ENCODE data around the gene IPCEF1.
"Not testable (repeated sequence)": the region's sequence is repeated elsewhere in the genome, so short reads cannot be mapped to it uniquely, and the experiment has no call there.

IPCEF1 gene

DNA sequence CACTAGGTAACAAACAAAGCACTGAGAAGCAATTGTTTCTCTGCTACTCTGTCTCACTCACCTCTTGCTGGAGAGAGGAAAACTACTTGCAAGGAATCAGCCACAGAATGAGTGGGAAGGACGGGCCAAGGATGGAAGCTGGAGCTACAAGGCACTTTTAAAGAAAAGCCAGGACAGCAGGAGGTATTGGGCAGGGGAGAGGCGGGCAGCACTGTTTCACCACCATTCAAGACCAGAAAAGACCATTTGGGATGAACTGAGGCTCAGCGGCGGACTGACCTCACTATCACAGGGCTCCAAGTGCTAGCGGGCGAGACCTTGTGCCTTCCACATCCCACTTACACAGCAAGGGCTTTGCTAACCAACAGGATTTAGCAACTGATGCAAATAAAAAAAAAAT lies 137.4 kb downstream of the IPCEF1 start:
- DNase-seq (ENCODE audit: low read depth) = no peak

DNA sequence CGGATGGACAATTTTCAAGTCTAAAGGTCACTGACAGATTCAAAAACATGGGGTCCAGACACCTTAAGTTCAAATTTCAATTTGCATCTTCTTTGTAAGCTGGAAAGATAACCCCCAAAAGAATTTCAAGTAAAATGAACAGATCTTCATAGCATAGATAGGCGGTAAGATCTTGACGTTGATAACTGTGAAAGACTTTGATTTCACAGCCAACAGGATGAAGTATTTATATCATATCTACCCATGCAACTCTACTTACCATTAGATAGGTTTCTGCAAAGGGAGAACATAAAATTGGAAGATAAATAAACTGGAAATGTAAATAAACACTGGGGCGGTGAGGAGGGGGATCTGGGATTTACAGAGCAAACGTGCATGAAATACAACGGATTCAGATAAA lies 137.8 kb downstream of the IPCEF1 start:
- no peak for DNase-seq (ENCODE audit: low read depth)

DNA sequence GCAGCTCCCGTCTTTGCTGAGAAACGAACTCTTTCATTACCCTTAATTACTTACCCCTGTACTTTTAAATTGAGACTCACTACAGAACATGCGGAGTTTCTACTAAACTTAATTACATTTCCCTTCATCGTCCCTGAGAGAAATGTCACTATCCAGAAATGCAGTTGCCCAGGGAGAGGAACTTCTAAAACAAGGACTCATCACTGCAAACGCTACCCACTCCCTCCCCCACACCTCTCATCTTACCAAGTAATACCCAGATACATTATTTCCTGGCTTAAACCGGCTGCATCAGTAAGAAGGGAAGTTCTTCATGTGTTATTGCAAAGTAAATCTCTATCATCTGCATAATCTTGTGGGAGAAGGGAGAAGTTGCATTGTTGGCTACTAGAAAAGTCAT lies 138.3 kb downstream of the IPCEF1 start:
- DNase-seq (ENCODE audit: low read depth) = no peak

DNA sequence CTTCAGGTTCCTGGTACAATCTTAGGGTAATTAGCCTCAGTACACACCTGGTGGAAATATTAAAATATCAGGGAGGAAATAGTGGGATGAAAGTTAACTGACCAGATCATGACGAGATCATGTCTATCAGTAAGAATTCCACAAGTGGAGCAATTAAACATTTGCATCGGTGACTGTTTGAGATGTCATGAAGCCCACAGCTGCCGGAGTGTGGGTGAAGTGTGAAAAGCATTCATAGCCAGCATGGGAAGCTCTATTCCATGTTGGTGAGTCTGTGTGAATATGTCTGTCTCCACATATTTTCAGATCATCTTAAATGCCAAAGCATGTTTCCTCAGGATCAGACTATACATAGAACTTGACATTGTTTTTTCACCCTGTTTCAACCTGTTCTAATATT lies 142.8 kb downstream of the IPCEF1 start:
- DNase-seq (ENCODE audit: low read depth) = no peak

DNA sequence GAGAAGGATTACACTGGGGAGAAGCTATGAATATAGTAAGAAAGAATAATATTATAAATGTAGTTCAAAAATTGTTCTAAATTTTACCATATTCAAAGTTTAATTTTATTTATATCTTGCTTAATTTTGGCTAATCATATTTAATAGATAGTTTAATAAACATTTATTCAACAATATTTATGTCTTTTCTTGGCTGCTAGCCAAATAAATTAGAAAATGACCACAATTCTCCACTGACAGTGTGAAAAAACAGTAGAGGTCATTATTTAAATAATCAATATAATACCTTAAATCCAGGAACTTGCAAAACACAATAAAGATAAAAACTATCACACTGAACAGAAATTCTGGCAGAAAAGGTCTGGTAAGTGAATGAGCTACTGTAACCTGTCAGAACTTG lies 145.9 kb downstream of the IPCEF1 start:
- no peak for DNase-seq (ENCODE audit: low read depth)

DNA sequence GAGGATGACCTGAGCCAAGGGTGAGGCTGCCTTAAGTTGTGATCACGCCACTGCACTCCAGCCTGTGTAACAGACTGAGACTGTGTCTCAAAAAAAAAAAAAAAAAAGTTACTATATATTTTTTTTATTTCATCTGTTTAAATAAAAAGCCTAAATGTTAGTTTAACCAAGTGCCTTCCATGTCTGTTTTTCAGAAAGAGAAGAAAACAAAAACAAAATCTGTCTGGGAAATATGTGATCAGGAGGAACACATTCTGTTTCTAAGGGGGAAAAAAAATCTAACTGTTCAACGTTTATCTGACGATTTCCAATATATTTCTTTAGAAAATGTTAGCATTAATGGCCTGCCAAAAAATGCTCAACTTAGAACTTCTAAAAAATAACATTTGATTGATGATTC lies 147.0 kb downstream of the IPCEF1 start:
- DNase-seq (ENCODE audit: low read depth) = no peak

DNA sequence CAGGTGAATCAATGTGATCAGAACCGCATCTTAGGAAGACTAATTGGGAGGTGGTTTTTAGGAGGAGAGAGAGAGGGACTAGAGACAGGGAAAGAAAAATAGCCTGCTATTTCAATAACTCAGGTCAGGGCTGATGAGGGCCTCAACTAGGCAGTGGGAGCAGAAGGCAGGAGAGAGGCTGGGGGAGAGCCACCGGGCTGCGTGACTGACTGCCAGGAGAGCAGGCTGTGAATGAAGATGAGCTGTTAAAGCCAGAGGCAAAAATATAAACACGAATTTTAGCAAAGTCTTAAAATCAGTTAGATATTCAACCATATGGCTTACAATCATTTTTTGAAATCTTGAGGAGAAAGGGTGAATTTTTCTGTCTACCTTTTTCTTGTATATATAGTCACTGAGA lies 149.6 kb downstream of the IPCEF1 start:
- no peak for DNase-seq (ENCODE audit: low read depth)

DNA sequence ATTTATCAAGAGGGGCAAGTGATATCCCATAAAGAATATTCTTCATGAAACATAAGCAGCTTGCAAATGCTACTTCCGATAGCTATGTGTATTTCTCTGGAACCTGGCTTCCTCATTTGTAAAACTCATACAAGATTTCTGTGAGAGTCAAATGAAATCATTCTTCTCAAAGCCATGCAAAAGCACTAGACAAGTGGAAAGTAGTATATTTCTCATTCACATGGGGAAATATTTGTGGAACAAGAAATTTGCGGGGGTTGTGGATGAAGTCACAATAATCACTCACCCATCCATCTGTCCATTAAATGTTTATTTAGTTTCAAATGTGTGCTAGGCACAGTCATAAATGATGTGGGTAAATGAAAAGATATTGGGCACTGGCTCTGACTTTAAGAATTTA lies 150.5 kb downstream of the IPCEF1 start:
- no peak for DNase-seq (ENCODE audit: low read depth)

DNA sequence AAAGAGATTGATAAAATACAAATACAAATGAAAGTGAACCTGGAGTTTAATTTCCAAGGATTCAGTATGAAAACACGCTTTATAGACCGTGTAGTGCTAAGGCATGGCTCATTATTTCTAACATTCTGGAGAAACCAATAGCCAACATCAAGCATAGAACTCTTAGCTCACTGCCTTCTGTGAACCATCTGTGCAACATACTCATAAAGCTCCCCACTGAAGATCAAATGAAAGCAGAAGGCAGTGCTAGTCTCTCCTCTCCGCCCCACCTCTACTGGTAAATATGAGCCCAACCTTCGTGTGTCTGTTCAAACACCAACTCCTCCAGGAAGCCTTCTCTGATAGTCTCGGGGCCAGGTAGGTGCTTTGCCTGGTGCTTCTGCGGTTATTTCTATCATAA lies 153.6 kb downstream of the IPCEF1 start:
- no peak for DNase-seq (ENCODE audit: low read depth)

DNA sequence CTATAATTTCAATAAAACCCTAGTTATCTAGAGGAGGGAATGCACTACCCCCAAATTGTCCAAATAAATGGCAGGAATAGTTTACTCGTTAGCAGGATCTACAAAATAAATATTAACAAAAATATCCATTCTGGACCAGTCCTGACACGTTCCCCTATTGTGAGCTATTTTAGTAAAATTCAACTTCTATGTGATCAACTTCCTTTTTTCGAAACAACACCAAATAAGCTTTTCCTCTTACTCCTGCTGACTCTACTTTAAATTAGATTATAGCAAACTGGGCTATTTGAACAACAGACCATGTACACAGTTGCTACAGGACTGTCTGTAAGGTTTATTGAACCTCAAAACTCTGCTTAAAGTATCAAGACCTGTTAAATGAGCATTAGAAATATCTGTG lies 154.3 kb downstream of the IPCEF1 start:
- DNase-seq (ENCODE audit: low read depth) = no peak

DNA sequence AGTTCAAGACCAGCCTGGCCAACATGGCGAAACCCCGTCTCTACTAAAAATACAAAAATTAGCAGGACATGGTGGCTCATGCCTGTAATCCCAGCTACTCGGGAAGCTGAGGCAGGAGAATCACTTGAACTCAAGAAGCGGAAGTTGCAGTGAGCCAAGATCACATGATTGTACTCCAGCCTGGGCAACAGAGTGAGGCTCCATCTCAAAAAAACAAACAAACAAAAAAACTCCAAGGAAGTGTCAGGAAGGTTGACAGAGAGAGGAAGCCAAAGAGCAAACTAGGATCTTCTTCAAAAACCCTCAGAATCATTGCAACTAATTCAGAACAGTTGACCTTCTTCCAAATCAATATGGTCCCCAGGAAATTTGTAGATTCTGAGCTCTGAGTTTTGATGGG lies 154.9 kb downstream of the IPCEF1 start:
- not testable (repeated sequence) for DNase-seq (ENCODE audit: low read depth)

DNA sequence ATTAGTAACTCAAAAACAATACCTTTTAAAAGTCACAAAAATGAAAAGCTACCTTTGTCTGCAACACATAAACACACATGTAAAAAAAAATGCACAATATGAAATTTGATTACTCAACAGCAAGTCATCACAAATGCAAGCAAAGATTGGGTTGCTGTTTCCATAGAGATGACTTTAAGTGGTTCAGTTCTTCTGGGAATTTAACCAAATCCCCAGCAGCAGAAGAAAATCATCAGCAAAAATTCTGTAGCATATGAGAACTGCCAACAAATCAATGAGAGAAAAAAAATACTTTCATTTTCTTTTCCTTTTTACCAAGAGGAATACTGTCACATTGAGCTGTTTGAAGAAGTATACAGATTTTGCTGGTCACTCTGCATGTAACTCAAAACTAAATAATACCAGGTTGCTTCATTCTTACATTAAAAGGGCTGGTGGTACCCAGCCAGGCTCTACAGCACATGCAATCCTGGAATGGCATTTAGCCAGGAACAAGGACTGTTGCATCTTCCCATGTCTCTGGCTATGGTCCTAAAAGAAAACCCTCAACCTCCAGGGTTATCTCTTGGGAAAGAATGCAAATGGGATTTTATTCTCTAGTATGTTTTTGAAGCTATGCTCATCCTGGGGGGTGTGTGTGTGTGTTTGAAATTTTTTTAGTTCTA lies 159.3 kb downstream of the IPCEF1 start:
- no peak for DNase-seq (ENCODE audit: low read depth)

DNA sequence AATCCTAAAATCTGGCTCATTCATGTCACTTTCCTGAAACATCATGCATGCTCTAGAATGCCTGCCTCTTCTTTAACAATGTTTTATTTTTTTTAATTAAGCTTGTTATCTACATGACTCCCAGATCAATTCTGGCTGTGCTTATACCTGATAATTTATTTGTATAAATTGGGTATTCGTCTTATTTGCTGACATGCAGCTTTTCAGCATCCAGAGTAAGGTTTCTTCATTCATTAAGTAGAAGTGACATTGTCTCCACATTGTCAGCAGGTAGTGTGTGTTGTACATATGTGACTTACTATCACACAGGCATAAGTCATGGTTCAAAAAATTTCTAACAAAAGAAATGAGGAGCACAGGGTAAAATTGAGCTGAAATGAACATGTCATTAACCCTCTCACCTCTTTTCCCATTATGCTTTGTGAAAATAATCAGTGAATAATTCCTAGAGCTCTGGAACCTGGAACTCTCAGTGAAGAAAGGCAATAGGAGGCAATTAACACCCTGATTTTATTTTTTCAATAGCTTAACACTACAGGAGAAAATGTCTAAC lies 160.2 kb downstream of the IPCEF1 start:
- DNase-seq (ENCODE audit: low read depth) = no peak

DNA sequence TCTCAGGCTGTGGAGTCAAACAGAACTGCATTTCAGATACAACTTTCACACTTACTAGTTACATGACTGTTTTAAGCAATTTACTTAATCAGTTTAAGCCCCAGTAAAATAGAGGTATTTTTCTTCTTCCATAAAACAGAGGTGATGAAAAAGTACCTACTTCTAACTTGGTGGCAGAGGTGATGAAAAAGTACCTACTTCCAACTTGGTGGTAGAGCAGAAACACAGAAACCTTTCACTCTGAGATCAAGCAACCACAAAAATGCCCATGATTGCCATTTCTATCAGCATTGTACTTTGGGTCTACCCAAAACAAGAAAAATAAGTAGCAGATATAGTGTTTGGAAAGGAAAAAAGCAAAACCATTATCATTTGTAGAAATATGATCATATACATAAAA lies 168.9 kb downstream of the IPCEF1 start:
- no peak for DNase-seq (ENCODE audit: low read depth)

DNA sequence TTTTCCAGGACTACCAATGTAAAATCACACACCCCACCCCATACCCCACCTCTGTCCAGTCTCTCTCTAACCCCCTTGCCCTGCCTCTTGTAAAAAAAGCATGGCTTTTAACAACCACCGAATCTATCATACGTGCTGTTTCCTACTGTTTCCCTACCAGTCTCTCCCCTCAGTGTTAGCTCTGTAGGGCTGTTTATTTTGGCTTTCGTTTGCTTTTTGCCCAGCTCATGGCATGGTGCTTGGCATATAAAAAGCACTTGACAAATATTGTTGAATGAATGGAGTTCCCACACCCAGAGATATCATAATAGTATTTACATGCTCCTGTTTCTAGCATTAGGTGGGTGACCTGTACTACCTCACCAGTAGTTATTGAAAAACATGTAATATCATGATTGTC lies 169.4 kb downstream of the IPCEF1 start:
- no peak for DNase-seq (ENCODE audit: low read depth)

DNA sequence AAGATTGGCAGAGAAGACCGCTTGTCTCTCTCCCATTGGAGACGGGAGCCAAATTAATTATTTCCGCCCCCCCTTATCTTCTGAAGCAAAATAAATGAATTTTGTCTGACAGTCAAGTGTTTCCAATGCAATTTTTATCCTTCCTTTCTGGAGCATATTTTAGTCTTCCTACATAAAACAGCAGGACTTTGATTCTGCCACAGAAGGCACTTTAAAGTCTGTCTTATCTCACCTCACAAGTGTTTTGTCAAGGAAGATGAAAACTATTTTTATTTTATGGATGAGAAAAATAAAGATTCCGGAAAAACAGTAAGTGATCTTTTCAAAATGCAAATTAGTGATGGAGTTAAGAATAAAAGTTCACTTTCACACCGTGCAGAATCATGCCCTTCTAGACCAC lies 177.2 kb downstream of the IPCEF1 start:
- no peak for DNase-seq (ENCODE audit: low read depth)

DNA sequence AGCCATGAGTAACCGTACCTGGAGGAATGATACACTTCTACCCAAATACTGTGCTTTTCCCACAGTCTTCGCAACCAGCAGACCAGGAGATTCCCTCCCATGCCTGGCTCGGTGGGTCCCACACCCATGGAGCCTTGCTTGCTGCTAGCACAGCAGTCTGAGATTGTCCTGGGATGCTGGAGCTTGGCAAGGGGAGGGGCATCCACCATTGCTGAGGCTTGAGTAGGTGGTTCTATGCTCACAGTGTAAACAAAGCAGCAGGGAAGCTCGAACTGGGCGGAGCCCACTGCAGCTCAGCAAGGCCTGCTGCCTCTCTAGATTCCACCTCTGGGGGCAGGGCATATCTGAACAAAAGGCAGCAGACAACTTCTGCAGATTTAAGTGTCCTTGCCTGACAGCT lies 184.2 kb downstream of the IPCEF1 start:
- DNase-seq (ENCODE audit: low read depth) = not testable (repeated sequence)

DNA sequence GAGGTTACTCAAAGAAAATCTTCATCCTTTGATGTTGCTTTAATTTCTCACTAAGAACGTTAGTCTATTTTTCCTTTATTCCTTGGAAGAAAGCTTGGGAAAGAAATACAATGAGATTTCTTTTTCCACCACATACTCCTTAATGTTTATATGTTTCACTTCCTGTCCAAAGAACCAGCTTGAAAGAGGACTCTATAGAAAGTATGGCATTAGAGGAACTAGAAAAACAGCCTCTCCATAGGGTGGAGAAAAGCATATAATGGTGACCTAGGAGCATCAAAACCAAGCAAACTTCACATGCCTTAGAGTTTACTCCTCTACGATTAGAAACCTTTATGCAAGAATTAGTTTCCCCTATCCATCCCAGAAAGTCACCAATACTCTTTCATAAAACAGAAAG lies 186.5 kb downstream of the IPCEF1 start:
- DNase-seq (ENCODE audit: low read depth) = no peak

DNA sequence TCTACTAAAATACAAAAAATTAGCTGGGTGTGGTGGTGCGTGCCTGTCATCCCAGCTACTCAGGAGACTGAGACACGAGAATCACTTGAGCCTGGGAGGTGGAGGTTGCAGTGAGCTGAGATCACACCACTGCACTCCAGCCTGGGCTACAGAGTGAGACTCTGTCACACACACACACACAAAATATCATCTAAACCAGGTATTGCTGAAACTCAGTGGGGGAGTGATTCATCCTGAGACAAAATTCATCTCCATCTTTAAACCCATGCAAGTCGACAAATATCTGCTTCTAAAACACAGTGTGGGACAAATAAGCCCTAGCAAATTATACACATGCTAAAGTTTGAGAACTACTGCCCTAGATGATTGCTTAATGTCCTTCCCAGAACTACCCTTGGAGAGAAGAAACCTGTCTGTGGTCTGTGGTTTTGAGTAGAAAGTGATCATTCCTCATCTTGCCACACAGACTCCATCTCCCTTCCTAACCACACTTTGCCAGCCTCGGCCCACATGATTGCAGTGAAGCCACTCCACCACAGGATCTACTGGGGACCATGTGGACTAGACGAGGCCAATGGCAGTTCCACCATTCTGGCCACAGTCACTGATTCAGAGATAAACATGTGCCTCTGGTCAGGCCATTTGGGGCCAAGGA lies 187.3 kb downstream of the IPCEF1 start:
- DNase-seq (ENCODE audit: low read depth) = no peak

DNA sequence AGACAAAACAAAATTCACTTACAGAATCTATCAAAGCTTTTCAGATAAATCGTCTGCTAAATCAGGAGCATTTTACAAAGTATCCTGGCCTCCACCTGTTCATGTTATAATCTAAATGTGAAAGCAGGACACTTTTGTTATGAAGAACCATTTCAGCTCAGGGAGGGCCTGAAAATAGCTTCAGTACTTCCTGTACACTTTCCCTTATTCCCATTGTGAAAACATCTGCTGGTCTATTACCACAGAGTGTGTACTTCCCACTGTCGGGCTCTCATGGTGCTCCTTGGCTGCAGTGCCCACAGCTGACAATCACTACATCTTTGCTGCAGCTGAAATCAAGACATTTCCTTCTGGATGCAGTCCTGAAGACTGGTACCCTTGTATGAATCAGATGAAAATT lies 189.5 kb downstream of the IPCEF1 start:
- DNase-seq (ENCODE audit: low read depth) = no peak

DNA sequence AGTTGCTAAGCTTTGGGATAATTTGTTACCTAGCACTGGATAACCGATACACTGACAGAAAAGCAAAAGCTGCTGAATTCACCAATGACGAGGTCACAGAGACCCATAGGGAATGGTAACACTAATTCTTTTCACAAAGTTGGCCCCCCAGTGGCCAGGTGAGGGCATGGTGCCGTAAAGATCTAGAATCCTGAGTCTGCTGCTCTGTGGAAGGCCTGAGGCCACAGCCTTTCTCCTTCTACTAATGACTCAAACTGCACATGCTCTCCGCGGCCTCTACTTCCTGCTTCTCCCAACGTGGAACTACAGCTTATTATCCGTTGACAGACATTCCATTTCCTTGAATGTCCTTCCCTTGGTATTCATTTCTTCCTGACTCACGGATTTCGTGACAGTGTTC lies 190.5 kb downstream of the IPCEF1 start:
- DNase-seq (ENCODE audit: low read depth) = no peak

DNA sequence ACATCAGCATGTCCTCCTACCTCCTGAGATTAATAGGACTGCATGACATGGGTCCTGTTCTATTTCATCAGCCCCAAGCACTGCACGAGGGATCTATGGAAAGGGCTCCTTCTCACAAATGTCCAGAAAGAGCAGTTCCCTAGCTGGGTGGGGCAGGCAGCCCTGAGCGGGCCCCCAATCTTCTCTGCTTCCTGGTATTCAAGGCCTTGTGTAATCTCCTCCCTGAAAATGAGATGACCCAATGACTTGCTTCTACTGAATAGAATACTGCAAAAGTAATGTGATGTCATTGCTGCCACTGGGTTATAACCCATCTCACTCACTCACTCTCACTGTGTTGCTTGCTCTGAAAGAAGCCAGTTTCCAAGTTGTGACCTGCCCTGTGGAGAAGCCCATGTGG lies 191.1 kb downstream of the IPCEF1 start:
- DNase-seq (ENCODE audit: low read depth) = no peak

DNA sequence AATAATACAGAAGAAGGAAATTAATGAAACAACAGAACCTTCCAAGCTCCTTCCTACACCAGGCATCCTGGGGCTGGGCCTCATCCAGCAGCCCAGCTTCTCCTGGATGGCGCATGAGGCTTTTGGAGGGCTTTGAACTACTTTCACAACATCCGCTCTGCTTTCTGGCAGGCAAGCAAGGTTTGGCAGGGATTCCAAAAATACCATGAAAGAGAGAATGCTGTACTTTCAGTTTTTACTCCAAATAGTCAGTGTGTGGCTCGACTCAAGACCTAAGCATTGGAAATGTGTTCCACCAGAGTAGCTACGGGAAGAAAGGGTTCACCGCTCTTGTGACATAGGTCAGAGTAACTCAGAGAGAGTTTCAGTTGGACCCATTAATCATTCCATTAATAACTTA lies 192.2 kb downstream of the IPCEF1 start:
- DNase-seq (ENCODE audit: low read depth) = no peak

DNA sequence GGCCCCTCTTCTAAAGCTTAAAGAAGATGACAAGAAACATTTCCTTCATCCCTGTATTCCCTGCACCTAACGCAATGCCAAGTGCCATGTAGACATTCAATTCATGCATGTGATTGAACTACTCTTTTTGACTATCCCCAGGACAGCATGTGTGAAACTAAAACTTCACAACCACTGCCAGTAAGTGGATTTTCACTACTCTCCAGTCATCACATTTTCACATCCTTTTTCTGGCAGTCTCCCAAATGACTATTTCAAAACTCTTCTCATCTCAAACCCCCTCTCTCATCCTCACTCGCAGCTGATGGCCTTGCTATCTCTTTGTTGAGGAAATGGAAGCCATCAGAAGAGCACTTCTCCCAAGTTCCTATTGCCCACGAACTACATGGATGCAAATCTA lies 194.9 kb downstream of the IPCEF1 start:
- DNase-seq (ENCODE audit: low read depth) = no peak

Measured in activated gamma-delta T cell treated with anti-CD3 and anti-CD28 coated beads, Interleukin-2, amount 50 U/mL, for 16 hours (primary cell).